Measurements from ENCODE around the gene SSTR4. TPM values are rescaled to one million over a fixed set of nuclear protein-coding genes. Genes with fewer than 3 reads are reported as not detected.

The SSTR4 gene
- polyA plus RNA-seq, 1 donor = not detected

GRCh38 chr20:23046431-23046830 is 11.3 kb downstream of the SSTR4 start:
- DNase-seq = no peak

- DNase-seq = no peak
Measured at GRCh38 chr20:23047001-23047737, 12.1 kb downstream of the SSTR4 start.

- DNase-seq = no peak
Measured at GRCh38 chr20:23047738-23048214, 12.7 kb downstream of the SSTR4 start.

GRCh38 chr20:23048283-23049200 is 13.4 kb downstream of the SSTR4 start:
- DNase-seq = no peak

GRCh38 chr20:23049201-23050075 is 14.3 kb downstream of the SSTR4 start, which contains the start of gene THBD:
Gene THBD (minus strand): TSS chr20:23049672. CDS start chr20:23049504, 168 bp downstream.
- peak; percentile 51 for DNase-seq

- no peak for DNase-seq
Measured at GRCh38 chr20:23050076-23050838, 15.1 kb downstream of the SSTR4 start.

- peak; percentile 80 for DNase-seq
Measured at GRCh38 chr20:23050847-23051627, 15.9 kb downstream of the SSTR4 start.

GRCh38 chr20:23052904-23053303 is 17.8 kb downstream of the SSTR4 start:
- no peak for DNase-seq

GRCh38 chr20:23058240-23058639 is 23.1 kb downstream of the SSTR4 start:
- DNase-seq = no peak

GRCh38 chr20:23059001-23059400 is 23.9 kb downstream of the SSTR4 start:
- DNase-seq = no peak

GRCh38 chr20:23059846-23060245 is 24.7 kb downstream of the SSTR4 start:
- DNase-seq = no peak

- DNase-seq = no peak
Measured at GRCh38 chr20:23060629-23061028, 25.5 kb downstream of the SSTR4 start.

GRCh38 chr20:23061262-23061661 is 26.1 kb downstream of the SSTR4 start:
- no peak for DNase-seq

- peak; percentile 73 for DNase-seq
Measured at GRCh38 chr20:23061734-23062561, 26.8 kb downstream of the SSTR4 start.

GRCh38 chr20:23062632-23063031 is 27.5 kb downstream of the SSTR4 start:
- no peak for DNase-seq

GRCh38 chr20:23063168-23063567 is 28.1 kb downstream of the SSTR4 start:
- no peak for DNase-seq

GRCh38 chr20:23063581-23063980 is 28.5 kb downstream of the SSTR4 start:
- no peak for DNase-seq

GRCh38 chr20:23065266-23066201 is 30.4 kb downstream of the SSTR4 start:
- DNase-seq = no peak

GRCh38 chr20:23066772-23067171 is 31.7 kb downstream of the SSTR4 start:
- no peak for DNase-seq
